Loucy (cell line): ENCODE results near the gene GLT8D1.

Experiments used
- H2AFZ ChIP-seq: fragments of 200-600 bp; sonication (generic); 2 replicates; pipeline ENCODE4 v1.6.0; 2016; ENCODE audit warnings: antibody characterized with exemption, mild to moderate bottlenecking, low read length, moderate library complexity
- H3F3A ChIP-seq: fragments of 200-600 bp; 2 replicates; pipeline ENCODE4 v1.6.0; 2016; ENCODE audit warnings: antibody characterized with exemption, low read depth, mild to moderate bottlenecking
- H3K27me3 ChIP-seq: fragments of 200-600 bp; sonication (generic); 2 replicates; pipeline ENCODE4 v1.6.1; 2014; ENCODE audit warnings: low read length, mild to moderate bottlenecking; ENCODE audit not compliant: insufficient read depth, poor library complexity, severe bottlenecking
- H3K36me3 ChIP-seq: fragments of 200-600 bp; sonication (generic); 2 replicates; pipeline ENCODE4 v1.6.1; 2016; ENCODE audit warnings: low read length; ENCODE audit not compliant: insufficient read depth
- H3K4me1 ChIP-seq: fragments of 200-600 bp; sonication (generic); 2 replicates; pipeline ENCODE4 v1.5.1; 2014; ENCODE audit warnings: low read length, mild to moderate bottlenecking; ENCODE audit not compliant: insufficient read depth, poor library complexity, severe bottlenecking
- H3K4me2 ChIP-seq: fragments of 200-600 bp; sonication (generic); 2 replicates; pipeline ENCODE4 v1.6.0; 2014; ENCODE audit warnings: antibody characterized with exemption, low read length, low read depth, mild to moderate bottlenecking; ENCODE audit not compliant: poor library complexity, severe bottlenecking
- H3K4me3 ChIP-seq: fragments of 200-600 bp; sonication (generic); 2 replicates; pipeline ENCODE4 v1.5.1; 2014; ENCODE audit warnings: low read length, mild to moderate bottlenecking, mixed read lengths; ENCODE audit not compliant: poor library complexity, severe bottlenecking
- H3K79me2 ChIP-seq: fragments of 200-600 bp; sonication (generic); 2 replicates; pipeline ENCODE4 v1.6.1; 2014; ENCODE audit warnings: low read length; ENCODE audit not compliant: insufficient read depth
- H3K9ac ChIP-seq: fragments of 200-600 bp; sonication (generic); 2 replicates; pipeline ENCODE4 v1.6.0; 2014; ENCODE audit warnings: mild to moderate bottlenecking, low read depth, low read length, moderate library complexity; ENCODE audit not compliant: poor library complexity, severe bottlenecking
- H3K9me2 ChIP-seq: fragments of 200-600 bp; sonication (generic); replicated peaks from 2 replicates; pipeline ENCODE4 v1.6.1; 2016; ENCODE audit warnings: low read depth, low read length, mixed read lengths
- H3K9me3 ChIP-seq: fragments of 200-600 bp; sonication (generic); 2 replicates; pipeline ENCODE4 v1.6.1; 2014; ENCODE audit warnings: mild to moderate bottlenecking, antibody characterized with exemption, low read length, low read depth; ENCODE audit not compliant: insufficient read depth
- H4K20me1 ChIP-seq: fragments of 200-600 bp; sonication (generic); 2 replicates; pipeline ENCODE4 v1.6.0; 2014; ENCODE audit warnings: antibody characterized with exemption, low read length, mild to moderate bottlenecking; ENCODE audit not compliant: insufficient read depth, poor library complexity, severe bottlenecking
- CTCF ChIP-seq: fragments of 200-600 bp; sonication (generic); conservative IDR thresholded peaks from 2 replicates; pipeline ENCODE4 v1.5.1; 2014; ENCODE audit warnings: mild to moderate bottlenecking, antibody characterized with exemption, low read length
- EZH2phosphoT487 ChIP-seq: fragments of 200-600 bp; IDR thresholded peaks from 2 replicates; pipeline ENCODE4 v1.6.1; 2018; ENCODE audit warnings: antibody characterized with exemption, mild to moderate bottlenecking, moderate library complexity, borderline replicate concordance

Gene GLT8D1

GRCh38 chr3:52719618-52720017 lies 14.0 kb upstream of the GLT8D1 start:
- Histone ChIP-seq H3K27me3 (no peaks in the 10 kb centered on the region), H3K9me2 (no peaks in the 10 kb centered on the region), H3K9me3 (no peaks in the 10 kb centered on the region; the same call in 1 of the 2 replicates), H3K36me3 (no peaks in the 10 kb centered on the region), H4K20me1 (no peaks in the 10 kb centered on the region), H3K4me2 (peak overlapping the region; percentile 62), H3F3A (peaks cover 8% of the 10 kb centered on the region), H3K4me1 (peaks cover 23% of the 10 kb centered on the region), H3K4me3 (no peak overlapping the region), H2AFZ (no peak overlapping the region), H3K79me2 (no peaks in the 10 kb centered on the region), H3K9ac (no peak overlapping the region)
- no peak for TF ChIP-seq CTCF
- no peak for TF ChIP-seq EZH2phosphoT487

GRCh38 chr3:52715714-52716305 lies 10.2 kb upstream of the GLT8D1 start:
- Histone ChIP-seq H3K27me3 (no peaks in the 10 kb centered on the region), H3K4me3 (no peak overlapping the region), H3K79me2 (no peaks in the 10 kb centered on the region), H3F3A (0 out of 2 replicates have a peak, but pooled peaks cover 4% of the 10 kb centered on the region), H3K9me3 (no peaks in the 10 kb centered on the region; the same call in 1 of the 2 replicates), H2AFZ (no peak overlapping the region), H3K4me1 (peaks cover 10% of the 10 kb centered on the region), H4K20me1 (no peaks in the 10 kb centered on the region), H3K36me3 (peaks cover 3% of the 10 kb centered on the region; the same call in 1 of the 2 replicates), H3K9me2 (no peaks in the 10 kb centered on the region), H3K9ac (no peak overlapping the region), H3K4me2 (no peak overlapping the region)
- TF ChIP-seq CTCF (no peak), EZH2phosphoT487 (no peak)

GRCh38 chr3:52714335-52715302 lies 9.0 kb upstream of the GLT8D1 start:
- Histone ChIP-seq H3K9me2 (no peaks in the 10 kb centered on the region), H4K20me1 (no peaks in the 10 kb centered on the region), H2AFZ (no peak overlapping the region), H3K4me3 (no peak overlapping the region), H3K36me3 (peaks cover 3% of the 10 kb centered on the region; the same call in 1 of the 2 replicates), H3K9me3 (no peaks in the 10 kb centered on the region; the same call in 1 of the 2 replicates), H3K27me3 (no peaks in the 10 kb centered on the region), H3K9ac (no peak overlapping the region), H3K4me2 (no peak overlapping the region), H3F3A (0 out of 2 replicates have a peak, but pooled peaks cover 4% of the 10 kb centered on the region), H3K4me1 (no peaks in the 10 kb centered on the region), H3K79me2 (no peaks in the 10 kb centered on the region)
- TF ChIP-seq EZH2phosphoT487 (no peak), CTCF (no peak)
